Endothelial cell of hepatic sinusoid (primary cell): ENCODE measurements around the gene P2RY2.

Experiments used
- in situ Hi-C: cut with HindIII; loops from 2 replicates; pipeline ENCODE4 v1.10.0; 2017; ENCODE audit warnings: low sequenced_read_pairs

Gene P2RY2

GRCh38 chr11:73186886-73187285 is 31.2 kb upstream of the P2RY2 start:
- in situ Hi-C loops, result loop anchor here (25.0 kb wide), 1 partner anchor 525 kb away; the partner anchor contains the start of gene PDE2A

DNA sequence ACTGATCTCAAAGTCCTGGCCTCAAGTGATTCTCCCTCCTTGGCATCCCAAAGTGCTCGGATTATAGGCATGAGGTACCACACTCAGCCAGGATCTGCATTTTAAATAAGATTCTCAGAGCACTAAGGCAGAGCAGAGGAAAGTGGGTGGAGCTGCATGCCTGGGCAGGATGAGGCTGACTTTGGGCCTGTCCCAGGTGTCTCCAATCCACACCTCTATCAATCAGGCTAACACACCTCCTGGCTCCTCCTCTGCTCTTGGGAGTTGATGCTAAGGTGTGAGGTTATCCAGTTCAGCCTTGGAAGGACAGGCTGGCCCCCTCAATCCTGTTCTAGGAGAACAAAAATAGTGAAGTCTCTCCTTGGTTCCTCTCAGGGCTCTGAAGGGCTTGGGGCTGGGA is 30.2 kb upstream of the P2RY2 start:
- in situ Hi-C loops, result loop anchor here (25.0 kb wide), 1 partner anchor 526 kb away; the partner anchor contains the start of gene PDE2A

- in situ Hi-C loops, result loop anchor here (25.0 kb wide), 1 partner anchor 526 kb away; the partner anchor contains the start of gene PDE2A
These were observed 29.8 kb upstream of the P2RY2 start for GRCh38 chr11:73188301-73188700.

GRCh38 chr11:73189315-73189714 is 28.8 kb upstream of the P2RY2 start:
- in situ Hi-C loops, result loop anchor here (25.0 kb wide), 1 partner anchor 527 kb away; the partner anchor contains the start of gene PDE2A

GRCh38 chr11:73189723-73190556 is 28.1 kb upstream of the P2RY2 start:
- in situ Hi-C loops, result loop anchor here (5.0 to 25.0 kb wide), 2 partner anchors 77 to 528 kb away; partner anchors contain the start of gene PDE2A

DNA sequence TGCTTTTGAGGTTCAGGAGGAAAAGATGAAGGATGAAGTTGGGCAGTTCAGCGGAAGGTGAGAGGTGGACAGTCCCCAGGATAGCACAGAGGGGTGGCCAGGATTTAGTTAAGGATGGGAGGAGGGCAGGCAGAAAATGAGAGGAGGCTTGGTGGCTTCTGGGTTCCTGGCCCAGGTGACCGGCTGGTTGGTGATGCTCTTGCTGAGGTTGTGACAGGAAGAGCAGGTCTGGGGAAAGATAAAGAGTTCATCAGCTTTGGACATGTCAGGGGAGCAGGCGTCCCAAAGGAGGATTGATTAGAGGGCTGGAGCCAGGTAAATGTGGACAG is 27.6 kb upstream of the P2RY2 start:
- in situ Hi-C loops, result loop anchor here (5.0 to 25.0 kb wide), 2 partner anchors 77 to 528 kb away; partner anchors contain the start of gene PDE2A

DNA sequence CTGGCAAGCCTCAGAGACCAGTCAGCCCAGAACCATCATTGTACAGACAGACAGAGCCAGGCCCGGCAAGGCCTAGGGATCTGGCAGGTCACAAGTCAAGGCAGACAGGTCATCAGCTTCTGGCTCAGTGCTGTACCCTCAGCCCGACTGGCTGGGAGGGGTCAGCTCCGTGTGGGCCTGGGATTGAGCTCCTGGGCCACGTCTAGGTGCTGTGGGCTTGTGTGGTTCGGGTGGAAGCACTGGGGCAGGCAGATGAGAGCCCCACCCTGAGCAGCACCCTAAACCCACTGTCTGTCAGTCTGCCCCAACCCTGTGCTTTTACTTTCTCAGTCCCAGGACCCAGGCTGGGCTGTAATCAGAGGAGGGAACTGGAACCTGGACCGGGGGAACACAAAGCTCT is 26.9 kb upstream of the P2RY2 start:
- in situ Hi-C loops, result loop anchor here (5.0 to 25.0 kb wide), 2 partner anchors 76 to 529 kb away; partner anchors contain the start of gene PDE2A

DNA sequence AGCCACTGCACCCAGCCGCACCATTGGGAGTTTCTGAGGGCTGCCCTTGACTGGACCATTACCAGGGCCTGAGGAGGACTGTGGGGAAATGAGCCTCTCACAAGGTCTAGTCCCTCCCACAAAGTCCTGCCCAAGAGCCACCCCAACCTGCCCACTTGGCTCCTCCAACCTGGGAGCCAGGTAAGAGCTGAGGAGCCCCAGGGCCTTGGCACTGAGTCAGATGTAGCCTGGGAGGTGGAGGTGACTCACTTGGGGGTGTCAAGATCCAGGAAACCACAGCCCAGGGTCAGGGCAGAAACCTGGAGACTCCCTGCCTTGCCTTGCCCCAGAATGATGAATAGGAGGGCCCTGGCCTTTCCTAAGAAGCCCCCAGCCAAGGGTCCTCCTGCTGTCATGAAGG is 25.8 kb upstream of the P2RY2 start:
- in situ Hi-C loops, result loop anchor here (5.0 to 25.0 kb wide), 2 partner anchors 75 to 530 kb away; partner anchors contain the start of gene PDE2A

GRCh38 chr11:73193251-73194033 is 24.6 kb upstream of the P2RY2 start:
- in situ Hi-C loops, result loop anchor here (5.0 to 25.0 kb wide), 2 partner anchors 74 to 531 kb away; partner anchors contain the start of gene PDE2A

DNA sequence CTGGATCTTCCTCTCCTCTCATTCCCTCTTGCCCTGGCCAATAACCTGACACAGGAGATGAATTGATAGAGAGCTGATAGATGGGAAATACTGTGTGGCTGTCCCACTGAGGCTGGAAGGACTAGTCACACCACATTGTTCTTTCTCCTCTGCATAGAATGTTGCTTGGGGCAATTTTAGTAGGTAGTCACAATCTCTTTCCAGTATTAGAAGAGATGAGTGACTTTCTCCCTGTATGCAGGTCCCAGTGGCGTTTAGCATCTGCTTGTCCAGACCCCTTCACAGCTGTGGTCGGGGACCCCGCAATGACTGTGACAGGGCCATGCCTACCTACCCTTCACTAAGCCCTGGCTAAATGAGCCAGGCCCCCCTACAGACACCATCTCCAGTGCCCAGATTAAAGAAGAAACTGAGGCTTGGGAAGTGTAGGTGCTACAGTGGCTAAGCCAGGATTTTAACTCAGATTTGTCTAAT is 24.0 kb upstream of the P2RY2 start:
- in situ Hi-C loops, result loop anchor here (5.0 to 25.0 kb wide), 2 partner anchors 73 to 532 kb away; partner anchors contain the start of gene PDE2A

DNA sequence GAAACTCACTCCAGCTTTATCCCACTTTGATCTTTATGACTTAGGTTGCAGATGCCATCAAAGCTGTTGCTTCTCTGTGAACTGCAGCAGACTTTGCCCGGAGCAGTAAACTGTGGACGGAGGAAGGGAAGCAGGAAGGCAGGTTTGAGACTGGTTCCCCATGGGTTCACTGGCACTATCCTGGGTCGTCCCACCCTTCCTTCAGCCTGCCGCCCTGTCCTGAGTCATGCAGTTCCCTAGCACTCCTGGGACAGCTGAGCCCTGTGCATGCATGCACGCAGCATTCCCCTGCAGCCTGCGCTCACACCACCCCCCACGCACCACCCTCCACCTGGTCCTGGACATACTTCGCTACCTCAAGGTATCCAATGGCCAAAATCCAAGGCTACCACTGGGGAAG is 23.5 kb upstream of the P2RY2 start:
- in situ Hi-C loops, result loop anchor here (5.0 to 25.0 kb wide), 2 partner anchors 73 to 532 kb away; partner anchors contain the start of gene PDE2A

- in situ Hi-C loops, result loop anchor here (25.0 kb wide), 1 partner anchor 533 kb away; the partner anchor contains the start of gene PDE2A
These were observed 22.7 kb upstream of the P2RY2 start for GRCh38 chr11:73195191-73196007.

- in situ Hi-C loops, result loop anchor here (25.0 kb wide), 1 partner anchor 534 kb away; the partner anchor contains the start of gene PDE2A
These were observed 21.5 kb upstream of the P2RY2 start for GRCh38 chr11:73196576-73196975.

DNA sequence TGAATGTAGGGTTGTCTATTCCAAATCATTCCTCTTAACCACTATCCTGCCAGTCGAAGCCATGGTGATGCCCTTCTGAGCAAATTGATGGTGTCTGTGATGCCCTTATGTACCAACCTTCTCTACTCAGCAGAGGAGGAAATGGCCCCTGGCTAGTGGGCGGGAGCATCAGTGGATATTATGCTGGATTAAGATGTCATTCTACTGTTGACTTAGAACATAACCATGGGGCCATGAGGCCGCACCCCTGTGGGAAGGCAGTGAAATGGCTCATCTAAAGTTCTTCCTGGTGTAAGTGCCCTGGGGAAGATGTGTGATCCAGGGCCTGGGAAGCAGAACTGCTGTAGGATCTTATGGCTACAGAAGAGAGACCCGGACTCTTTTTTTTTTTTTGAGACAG is 20.7 kb upstream of the P2RY2 start:
- in situ Hi-C loops, result loop anchor here (25.0 kb wide), 1 partner anchor 535 kb away; the partner anchor contains the start of gene PDE2A

GRCh38 chr11:73197787-73198186 is 20.3 kb upstream of the P2RY2 start:
- in situ Hi-C loops, result loop anchor here (25.0 kb wide), 1 partner anchor 535 kb away; the partner anchor contains the start of gene PDE2A

DNA sequence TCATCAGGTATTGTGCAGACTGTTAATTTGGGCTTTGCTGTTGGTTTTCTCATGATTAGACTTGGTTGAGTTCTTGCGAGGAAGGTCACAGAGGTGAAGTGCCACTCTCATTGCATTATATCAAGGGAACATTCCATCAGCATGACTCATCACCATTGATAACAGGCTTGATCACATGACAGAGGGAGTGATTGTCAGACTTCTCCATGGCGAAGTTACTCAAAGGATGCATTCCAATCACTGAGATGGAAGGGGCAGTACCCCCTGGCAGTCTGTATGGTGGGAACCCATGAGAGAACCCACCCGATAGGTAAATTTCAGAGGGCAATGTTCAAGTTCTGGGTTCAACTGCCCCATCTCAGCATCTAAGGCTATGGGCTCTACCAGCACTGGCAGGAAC is 19.4 kb upstream of the P2RY2 start:
- in situ Hi-C loops, result loop anchor here (25.0 kb wide), 1 partner anchor 536 kb away; the partner anchor contains the start of gene PDE2A

DNA sequence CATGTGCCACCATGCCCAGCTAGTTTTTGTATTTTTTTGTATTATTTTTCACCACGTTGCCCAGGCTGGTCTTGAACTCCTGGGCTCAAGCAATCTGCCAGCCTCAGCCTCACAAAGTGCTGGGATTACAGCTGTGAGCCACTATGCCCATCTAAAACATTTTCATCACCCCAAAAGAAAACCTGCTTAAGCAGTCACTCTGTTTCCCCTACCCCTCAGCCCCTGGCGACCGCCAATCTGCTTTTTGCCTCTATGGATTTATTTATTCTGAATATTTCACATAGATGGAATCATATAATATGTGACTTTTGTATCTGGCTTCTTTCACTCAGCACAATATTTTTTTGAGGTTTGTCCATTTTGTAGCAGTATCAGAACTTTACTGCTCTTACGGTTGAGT is 18.6 kb upstream of the P2RY2 start:
- in situ Hi-C loops, result loop anchor here (25.0 kb wide), 1 partner anchor 537 kb away; the partner anchor contains the start of gene PDE2A

DNA sequence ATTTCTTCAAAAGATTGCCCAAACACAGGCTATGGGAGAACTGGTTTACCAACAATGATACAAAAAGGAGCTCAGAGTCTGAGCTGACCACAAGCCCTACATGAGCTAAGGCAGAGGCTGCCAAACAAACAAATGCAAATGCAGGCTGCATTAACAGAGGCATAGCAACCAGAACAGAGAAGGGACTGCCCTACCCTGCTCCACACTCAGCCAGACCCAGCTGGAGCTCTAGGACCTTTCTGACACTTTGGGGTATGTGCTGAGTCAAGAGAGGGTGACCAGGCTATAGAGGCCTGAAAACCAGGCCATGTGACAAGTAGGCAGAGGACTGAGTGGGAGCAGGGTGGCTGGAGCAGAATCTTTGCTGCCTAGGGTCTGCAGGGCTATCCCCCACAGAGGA is 17.8 kb upstream of the P2RY2 start:
- in situ Hi-C loops, result no loop called here

DNA sequence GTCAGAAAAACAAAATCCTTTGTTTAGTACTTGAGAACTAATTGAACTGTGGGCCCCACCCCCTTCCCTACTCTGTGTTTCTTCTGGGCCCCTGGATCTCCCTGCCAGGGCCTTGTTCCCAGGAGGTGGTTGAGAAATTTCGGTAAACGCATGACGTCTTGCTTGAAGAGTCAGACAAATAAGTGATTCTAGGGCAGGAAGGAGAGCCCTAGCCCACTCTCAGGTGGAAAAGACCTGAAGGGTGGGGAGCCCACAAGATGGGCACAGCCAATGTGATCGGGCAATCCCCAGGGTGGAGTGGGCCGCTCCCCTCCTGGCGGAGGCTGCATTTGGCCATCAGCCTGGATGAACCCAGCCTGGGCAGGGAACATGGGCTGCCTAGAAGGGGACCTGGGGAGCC is 16.8 kb upstream of the P2RY2 start:
- in situ Hi-C loops, result no loop called here
